Cerebellar nuclear complex (tissue), 1 donor: ENCODE data around the gene VIM.
"Not testable (repeated sequence)": the region's sequence is repeated elsewhere in the genome, so short reads cannot be mapped to it uniquely, and the experiment has no call there.

Source experiments
- DNase-seq, 2 experiments: peaks; one replicate each; lab custom pipeline; 2025; lab: John Stamatoyannopoulos, UW

Gene VIM

DNA sequence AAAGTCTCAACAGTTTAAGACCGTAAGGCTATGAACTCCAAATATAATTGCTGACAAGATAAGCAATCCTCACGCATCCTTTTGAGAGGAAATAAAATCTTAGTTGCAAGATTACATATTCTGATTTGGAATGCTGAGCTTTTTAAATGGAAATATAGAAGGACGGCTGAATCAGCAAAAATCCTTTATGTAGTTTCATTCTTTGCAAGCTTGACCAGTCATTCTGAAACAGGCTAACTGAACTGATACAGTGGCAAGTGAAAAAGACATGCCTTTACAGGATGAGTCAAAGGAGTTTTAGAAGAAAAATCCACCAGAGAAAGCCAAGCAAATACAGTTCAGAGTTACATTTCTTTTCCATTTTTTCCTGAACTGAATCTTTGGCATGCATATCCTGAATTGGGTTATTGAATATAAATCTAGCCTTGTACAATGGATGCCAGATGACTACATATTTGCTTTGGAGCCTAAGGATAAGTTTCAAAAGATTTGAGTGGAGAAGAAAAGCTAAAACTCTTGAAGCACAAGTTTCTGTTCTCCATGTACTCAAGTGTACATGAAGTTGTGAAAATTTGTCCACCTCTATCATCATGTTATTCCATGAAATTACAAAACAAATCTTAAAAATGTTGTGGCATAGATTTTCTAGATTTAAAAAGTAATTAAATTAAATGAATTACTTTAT is 4.4 kb downstream of the VIM start:
- DNase-seq: no peak

DNA sequence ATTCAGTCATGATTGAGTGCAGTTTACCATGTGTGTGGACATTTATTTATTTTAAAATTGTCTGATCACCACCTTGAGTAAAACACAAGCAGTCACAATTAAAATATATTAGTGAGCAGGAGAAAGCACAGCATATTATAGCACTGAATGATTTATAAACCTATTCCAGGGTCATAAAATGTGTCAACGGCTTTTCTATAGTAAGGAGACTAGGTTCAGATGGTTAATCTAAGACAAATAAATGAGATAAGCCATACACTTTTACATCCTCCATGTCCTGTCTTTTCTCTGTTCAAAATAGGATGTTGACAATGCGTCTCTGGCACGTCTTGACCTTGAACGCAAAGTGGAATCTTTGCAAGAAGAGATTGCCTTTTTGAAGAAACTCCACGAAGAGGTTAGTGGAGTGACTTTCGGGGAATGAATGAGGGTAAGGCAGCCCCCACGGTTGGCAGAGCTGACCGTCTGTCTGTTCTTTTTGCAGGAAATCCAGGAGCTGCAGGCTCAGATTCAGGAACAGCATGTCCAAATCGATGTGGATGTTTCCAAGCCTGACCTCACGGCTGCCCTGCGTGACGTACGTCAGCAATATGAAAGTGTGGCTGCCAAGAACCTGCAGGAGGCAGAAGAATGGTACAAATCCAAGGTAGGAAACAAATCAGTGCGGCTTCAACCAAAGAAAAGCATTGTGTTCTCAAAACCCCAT is 5.4 kb downstream of the VIM start:
- DNase-seq: no peak

GRCh38 chr10:17234431-17234945 is 6.4 kb downstream of the VIM start:
- DNase-seq: no peak

- no peak for DNase-seq
Observed at GRCh38 chr10:17235136-17235535, 7.1 kb downstream of the VIM start.

- DNase-seq: no peak
Observed at GRCh38 chr10:17236468-17237148, 8.6 kb downstream of the VIM start.

- no peak for DNase-seq
Observed at GRCh38 chr10:17237149-17237527, 9.1 kb downstream of the VIM start.

DNA sequence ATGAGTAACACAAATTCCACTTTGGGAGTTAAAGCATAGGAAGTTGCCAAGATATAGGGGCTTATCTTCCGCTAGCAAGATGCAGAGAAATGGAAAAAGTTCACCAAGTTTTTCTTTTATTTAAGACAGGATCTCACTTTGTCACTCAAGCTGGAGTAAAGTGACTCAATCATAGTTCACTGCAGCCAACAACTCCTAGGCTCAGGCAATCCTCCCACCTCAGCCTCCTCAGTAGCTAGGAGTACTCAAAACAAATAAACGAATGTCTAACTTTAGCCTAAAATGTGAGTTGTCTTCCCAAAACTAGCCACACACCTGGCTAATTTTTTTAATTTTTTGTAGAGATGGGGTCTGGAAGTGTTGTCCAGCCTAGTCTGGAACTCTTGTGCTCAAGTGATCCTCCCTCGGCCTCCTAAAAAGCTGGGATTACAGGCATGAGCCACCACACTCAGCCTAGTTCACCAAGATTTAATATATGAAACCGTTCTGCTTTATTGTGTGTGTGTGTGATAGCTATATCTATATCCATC is 9.9 kb downstream of the VIM start:
- DNase-seq: no peak

DNA sequence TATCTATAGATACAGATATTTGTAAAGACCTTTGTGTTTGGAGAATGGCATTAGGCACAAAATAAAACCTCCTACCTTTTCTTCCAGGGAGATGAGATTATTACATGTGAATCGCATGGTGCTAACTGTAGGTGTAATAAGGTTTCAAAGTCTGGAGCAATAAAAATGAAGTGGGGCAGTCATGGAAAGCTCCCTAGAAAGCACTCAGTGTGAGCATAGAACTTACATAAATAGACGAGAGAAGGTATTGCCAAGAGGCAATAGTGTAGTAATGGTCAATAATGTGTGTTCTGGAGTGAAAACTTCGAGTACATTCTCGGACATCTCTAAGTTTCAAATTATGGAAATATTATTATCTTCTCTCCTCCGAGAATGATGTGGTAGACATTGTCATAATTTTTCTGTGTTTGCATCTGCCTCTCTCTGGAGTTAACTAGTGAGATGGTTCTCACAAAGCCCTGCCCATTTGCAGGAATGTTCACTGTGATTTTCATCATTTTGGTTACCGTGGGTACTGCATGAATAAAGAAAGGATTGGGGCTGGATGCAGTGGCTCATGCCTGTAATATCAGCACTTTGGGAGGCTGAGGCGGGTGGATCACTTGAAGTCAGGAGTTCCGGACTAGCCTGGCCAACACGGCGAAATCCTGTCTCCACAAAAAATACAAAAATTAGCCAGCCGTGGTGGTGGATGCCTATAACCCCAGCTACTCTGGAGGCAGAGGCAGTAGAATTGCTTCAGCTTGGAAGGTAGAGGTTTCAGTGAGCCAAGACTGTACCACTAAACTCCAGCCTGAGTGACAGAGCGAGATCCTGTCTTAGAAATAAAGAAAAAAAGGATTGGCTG is 10.6 kb downstream of the VIM start:
- no peak for DNase-seq

DNA sequence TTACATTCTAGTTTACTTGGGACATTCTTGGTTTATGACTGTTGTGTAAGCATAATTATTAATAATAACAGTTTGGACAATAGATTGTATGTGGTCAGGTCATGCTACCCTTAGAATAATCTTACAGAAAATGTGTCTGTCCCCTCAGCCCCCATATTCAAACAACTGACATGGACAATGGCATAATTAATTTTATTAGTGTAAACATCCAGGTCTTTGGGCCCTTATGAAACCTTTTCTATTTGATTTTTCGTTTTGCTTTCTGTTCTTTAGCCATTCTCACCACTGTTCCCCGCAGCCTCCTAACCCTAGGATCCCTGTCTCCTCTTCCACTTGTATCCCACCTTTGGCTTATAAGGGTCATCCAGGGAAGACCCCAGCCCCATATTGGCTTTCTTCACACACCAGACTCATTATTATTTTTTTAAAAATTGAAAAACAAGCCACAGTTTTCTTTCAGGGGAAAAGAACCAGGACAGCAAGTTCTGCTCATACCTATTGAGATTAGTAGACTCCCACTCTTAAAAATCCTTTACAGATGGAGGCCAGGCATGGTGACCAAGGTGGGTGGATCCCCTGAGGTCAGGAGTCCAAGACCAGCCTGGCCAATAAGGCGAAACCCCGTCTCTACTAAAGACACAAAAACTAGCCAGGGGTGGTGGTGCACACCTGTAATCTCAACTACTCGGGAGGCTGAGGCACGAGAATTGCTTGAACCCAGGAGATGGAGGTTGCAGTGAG is 11.5 kb downstream of the VIM start:
- no peak for DNase-seq

GRCh38 chr10:17240096-17240495 is 12.1 kb downstream of the VIM start:
- DNase-seq: no peak

DNA sequence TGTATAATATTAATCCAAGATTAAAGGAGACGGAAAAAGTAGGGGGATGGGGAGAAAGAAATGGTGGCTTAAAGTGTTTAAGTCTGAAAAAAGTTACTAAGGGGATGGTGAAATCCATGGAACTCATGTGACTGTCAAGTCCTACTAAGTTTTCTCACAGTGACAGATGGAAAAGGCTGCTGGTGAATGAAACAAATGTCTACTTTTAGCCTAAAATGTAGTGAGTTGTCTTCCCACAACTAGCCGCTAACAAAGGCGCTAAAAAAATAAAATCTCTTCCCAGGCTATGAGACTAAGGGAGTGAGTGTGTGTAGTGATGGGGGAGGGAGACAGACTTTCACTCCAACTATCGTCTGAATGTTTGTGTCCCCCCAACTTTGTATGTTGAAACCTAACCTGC is 12.6 kb downstream of the VIM start:
- DNase-seq: no peak

GRCh38 chr10:17241611-17242333 is 13.7 kb downstream of the VIM start:
- DNase-seq: no peak

DNA sequence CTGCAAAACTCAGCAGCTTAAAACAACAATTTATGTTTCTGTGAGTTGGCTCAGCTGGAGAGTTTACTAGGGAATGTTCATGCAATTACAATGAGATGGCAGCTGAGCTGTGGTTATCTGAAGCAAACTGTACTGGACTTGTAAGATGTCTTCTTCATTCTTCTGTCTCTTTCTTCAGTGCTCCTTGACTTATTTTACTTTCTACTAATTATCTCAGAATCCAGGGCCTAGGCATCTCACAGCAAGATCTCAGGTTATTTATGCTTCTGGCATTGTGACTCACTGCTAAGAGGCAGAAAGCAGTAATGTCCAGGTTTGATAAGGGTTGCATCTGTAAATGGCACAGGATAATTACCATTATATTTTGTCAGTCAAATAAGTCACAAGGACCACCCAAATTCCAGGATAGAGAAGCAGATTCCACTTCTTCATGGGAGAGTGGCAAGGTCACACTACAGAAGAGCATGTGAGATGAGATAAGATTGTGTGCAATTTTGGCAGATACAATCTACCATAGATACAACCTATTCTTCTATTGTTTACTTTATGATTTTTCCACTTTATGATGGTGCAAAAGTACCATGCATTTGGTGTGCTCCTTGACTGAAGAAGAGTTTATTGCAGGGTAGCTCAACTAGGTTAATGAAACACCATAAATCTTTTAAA is 16.8 kb downstream of the VIM start:
- DNase-seq: no peak

DNA sequence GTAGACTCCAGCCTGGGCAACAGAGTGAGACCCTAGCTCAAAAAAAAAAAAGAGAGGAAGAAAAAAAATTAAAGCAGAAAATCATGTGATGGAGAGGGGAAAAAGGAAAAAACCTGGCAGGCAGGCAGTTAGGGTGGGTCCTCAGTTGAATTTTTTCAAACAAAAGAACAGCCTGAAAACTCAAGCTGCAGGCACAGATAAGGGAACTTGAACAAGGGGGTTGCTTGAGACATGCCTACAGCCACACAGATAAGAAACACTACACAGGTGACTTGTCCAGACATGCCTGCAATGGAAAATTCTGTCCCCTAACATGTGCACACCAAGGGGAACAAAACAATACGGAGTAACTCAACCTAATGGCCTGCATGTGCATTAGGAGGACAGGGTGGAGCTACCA is 19.2 kb downstream of the VIM start:
- DNase-seq: no peak

DNA sequence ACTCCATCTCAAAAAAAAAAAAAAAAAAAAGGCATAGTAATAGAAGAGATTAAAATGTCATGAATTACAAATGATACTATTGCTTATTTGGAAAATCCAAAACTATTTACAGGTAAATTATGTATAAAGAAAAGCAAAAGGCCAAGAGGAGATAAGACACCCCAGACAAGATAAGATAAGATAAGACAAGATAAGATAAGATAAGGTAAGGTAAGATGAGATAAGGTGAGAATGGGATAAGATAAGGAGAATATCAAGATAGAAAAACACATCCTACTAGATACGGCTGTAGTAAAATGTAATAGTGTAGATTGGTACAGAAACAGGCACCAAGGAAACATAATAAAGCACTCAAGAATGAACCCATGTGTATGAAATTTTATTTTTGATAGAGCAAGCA is 20.9 kb downstream of the VIM start:
- no peak for DNase-seq

GRCh38 chr10:17249820-17250219 is 21.8 kb downstream of the VIM start:
- no peak for DNase-seq

GRCh38 chr10:17250736-17251135 is 22.7 kb downstream of the VIM start:
- no peak for DNase-seq

DNA sequence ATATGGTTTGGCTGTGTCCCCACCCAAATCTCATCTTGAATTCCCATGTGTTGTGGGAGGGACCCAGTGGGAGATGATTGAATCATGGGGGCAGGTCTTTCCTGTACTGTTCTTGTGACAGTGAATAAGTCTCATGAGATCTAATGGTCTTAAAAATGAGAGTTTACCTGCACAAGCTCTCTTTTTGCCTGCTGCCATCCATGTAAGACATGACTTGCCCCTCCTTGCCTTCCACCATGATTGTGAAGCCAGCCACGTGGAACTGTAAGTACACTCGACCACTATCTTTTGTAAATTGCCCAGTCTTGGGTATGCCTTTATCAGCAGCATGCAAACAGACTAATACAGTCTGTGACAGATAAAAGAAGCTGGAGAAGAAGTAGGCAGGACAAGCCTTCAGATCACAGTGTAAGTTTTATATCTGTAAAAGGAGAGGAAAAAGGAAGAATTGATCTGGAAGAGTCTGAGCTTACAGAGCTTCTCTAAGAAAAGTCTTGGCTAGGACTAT is 26.6 kb downstream of the VIM start:
- DNase-seq: not testable (repeated sequence)

GRCh38 chr10:17255512-17255911 is 27.5 kb downstream of the VIM start:
- DNase-seq: no peak

DNA sequence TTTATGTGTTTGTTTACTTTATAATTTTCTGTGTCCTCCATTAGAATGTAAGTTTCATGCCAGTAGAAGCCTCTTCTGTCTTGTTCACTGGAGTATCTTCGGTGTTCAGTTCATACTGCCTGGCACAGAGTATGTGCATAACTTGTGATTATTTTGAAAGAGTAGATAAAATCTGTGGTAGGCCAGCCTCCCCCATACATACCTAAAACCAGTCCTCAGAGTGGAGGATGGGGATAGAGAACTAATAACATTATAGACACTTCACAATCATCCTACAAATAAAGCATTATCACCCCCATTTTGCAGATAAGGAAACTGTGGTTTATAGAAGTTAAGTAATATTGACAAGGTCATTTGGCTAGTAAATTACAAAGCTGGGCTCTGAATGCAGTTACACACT is 28.0 kb downstream of the VIM start:
- no peak for DNase-seq
